ENCODE measurements around the gene TACC2.

DNA sequence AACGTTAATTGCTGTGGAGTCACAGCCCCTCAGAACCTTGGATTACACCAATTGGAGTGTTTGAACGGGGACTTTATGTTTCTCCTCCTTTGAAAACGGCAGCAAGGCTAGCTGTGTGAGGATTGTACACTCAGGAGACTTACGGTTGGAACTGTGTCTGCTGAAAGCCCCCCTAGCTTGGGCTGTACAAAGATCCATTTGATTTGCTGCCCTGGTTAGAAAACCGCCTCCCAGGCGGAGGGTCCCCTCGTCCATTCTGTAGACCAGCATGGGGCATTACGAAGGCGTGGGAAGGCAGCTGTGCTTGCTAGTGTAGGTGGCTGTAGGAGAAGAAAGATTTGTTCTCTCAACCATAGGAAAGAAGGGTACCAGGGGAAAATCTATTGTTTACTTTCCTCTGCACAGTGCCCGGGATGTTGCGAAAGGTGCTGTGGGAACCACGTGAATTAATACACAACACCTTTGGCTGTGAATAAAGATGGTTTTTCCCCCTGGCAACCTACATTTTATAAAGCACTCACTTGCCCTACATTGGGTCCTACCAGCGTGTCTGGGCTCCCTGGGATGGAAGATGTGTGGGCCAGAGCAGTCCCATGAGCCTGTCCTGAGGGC is 208.8 kb downstream of the TACC2 start:
- TF ChIP-seq EZH2 (IDR thresholded peaks at IDR 0.05; ENCODE audit: insufficient read depth, poor library complexity, severe bottlenecking) (no peak), EZH2phosphoT487 (IDR thresholded peaks at IDR 0.05; ENCODE audit: insufficient read depth, low read depth) (no peak)
